RKO (cell line): ENCODE results near the gene LDLRAP1.
"Not testable (repeated sequence)": the region's sequence is repeated elsewhere in the genome, so short reads cannot be mapped to it uniquely, and the experiment has no call there.

Source experiments
- DNase-seq: peaks from one replicate; pipeline ENCODE4 v3.0.0-alpha.2; 2016; ENCODE audit warnings: low spot score

Gene LDLRAP1, protein sequence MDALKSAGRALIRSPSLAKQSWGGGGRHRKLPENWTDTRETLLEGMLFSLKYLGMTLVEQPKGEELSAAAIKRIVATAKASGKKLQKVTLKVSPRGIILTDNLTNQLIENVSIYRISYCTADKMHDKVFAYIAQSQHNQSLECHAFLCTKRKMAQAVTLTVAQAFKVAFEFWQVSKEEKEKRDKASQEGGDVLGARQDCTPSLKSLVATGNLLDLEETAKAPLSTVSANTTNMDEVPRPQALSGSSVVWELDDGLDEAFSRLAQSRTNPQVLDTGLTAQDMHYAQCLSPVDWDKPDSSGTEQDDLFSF

DNA sequence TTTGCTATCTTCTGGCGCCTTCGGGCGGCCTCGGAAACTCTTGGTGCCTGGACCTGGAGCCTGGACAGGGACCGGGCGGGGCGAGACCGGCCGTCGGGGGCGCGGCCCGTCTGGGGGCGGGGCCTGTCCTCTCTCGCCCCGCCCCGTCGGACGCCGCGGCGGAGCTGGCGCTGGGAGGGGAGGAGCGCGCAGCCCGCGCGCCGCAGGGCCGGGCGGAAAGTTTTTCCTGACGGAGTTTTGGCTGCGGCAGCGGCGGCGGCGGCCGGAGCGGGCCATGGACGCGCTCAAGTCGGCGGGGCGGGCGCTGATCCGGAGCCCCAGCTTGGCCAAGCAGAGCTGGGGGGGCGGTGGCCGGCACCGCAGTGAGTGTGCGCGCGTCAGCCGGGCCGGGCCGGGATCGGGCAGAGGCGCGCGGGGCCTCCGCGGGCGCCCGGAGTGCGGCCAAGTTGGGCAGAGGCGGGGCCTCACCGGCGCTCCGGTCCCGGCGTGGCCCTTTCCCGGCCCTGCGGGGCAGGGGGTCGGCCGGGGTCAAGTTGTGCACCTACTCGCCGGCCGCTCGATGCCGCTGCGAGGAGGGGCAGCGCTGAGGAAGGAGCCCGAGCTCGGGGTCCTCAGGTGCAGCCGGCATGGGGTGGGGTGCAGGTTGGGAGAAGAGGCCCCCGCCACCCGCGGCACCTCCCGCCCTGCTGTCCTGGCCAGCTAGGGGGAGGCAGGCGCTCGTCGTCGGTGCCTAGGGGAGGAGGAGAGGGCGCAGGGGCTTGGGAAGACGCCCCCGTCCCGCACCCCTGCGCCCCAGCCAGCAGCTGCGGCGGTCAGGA, at the start of gene LDLRAP1:
Gene LDLRAP1 (plus strand): TSS at position 182 of the 818 bp plus-strand sequence. CDS start 93 bp downstream, at position 275.
- peak; percentile 77 for DNase-seq

DNA sequence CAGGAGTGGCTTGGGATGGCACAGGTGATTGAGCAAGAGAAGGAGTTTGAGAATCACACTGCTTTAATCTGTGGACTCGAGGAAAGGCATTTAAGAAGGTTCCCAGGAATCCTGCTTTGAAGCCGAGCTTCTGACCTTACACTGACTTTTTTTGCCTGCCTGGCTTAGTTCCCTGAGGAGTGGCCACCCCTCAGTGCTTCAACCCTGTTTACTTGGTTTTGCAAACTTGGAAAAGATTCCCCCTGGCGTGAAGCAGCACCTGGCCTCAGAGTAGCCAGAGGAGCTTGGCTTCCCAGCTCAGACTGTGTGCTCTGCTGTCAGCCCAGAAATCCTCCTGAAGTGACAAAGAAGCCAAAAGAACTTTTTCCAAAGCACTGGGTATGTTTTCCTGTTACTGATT, 48.5 kb upstream of the LDLRAP1 start:
- no peak for DNase-seq

DNA sequence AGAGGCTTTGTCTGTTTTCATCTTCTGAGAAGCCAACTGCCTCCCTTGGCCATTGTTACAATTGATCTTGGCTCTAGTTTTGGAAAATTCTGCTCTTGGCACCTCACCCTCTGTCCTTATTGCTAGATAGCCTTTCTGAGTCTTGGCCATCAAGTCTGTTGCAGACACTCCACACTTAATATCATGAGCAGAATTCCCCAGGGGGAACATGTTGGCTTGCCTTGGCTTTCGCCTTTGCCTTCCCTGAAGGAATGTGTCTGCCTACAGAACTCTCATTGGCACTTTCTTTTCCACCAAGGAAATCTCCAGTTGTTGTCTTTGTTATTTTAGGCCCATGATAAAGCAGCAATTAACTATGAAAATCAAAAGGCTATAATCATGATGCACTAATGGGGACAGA, 42.7 kb upstream of the LDLRAP1 start:
- DNase-seq: no peak

DNA sequence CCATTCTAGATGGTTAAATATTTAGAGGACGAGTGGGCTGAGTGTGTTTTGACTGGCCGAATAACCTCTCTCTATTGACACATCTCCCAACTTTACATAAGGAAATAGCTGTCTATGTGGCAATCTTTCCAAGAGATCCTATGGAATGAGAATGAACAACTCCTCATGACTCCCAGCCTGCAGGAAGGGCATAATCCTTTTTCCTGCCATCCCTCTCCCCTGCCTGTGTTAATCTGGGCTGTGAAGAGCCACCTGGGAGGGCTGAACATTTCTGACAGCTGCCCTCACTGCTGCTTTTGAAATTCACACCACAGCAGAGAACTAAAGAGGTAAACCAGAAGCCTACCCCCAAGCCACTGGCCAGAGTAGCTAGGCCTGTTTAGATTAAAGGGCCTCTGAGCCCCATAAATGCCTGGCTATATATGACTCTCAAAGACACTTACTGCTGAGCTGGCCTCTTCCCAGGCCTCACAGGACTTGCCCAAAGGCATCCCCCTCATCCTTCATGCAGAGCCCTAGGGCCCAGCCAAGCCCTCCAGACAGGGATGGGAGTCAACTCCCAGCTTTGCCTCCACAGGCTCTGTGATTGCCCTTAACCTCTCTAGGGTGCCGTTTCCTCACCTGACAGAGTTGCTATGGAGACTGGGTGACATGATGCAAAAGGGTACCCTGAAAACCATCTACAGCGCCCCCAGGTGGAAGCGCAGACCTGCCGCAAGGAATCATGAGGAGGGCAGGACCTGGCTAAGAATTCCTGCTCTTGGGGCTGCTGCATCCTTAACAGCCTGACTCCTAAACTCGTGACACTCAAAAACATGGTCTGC, 42.0 kb upstream of the LDLRAP1 start:
- DNase-seq: no peak

DNA sequence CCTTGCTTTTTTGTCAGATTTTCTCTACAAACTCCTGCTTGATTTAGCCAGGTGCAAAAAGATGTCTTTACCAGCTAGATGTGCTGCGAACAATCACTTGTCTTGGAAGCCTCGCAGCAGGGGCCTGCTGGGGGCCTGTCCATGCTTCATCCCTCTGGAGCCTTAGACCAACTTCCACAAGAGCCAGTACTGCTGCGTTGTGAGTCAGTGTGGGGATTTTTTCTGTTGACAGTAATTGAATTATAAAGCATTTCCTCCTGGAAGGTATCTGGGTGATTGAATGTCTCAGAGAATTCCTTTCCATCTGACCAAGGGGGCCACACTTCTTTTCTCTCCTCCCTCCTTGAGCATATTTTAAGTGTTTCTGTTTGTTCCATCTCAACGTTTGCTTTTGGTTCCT, 40.4 kb upstream of the LDLRAP1 start:
- no peak for DNase-seq

DNA sequence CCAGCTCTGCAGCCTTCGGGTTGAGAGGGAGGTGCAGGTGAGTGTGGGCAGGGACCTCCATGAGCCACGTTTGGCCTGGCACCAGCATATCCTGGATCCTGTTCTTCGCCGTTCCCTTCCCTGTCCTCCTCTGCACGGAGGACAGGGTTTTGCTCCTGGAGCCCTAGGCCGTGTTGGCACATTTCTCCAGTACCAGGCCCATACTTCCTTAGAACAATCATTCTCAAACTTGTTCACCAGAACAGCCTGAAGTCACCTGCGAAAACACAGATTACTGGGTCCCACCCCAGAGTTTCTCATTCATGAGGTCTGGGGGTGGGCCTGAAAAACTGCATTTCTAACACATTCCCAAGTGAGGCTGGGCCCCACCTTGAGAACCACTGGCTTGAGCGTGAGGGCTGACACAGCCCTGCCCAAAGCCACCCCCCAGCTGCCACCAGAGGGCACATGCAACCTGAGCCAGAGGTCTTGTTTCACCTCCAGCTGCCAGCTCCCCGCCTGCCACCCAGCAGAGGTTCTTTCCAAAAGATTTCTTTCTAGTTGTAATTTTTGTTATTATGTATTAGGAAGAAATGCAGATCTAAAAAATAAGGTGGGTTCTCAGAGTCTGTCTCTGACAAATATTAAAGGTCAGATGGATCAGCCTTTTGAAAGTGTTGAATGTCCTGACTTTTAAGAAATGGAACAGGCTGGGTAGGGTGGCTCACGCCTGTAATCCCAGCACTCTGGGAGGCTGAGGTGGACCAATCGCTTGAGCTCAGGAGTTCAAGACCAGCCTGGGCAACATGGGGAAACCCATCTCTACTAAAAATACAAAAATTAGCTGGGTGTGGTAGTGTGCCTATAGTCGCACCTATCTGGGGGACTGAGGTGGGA, 39.6 kb upstream of the LDLRAP1 start:
- peak; percentile 30 for DNase-seq

DNA sequence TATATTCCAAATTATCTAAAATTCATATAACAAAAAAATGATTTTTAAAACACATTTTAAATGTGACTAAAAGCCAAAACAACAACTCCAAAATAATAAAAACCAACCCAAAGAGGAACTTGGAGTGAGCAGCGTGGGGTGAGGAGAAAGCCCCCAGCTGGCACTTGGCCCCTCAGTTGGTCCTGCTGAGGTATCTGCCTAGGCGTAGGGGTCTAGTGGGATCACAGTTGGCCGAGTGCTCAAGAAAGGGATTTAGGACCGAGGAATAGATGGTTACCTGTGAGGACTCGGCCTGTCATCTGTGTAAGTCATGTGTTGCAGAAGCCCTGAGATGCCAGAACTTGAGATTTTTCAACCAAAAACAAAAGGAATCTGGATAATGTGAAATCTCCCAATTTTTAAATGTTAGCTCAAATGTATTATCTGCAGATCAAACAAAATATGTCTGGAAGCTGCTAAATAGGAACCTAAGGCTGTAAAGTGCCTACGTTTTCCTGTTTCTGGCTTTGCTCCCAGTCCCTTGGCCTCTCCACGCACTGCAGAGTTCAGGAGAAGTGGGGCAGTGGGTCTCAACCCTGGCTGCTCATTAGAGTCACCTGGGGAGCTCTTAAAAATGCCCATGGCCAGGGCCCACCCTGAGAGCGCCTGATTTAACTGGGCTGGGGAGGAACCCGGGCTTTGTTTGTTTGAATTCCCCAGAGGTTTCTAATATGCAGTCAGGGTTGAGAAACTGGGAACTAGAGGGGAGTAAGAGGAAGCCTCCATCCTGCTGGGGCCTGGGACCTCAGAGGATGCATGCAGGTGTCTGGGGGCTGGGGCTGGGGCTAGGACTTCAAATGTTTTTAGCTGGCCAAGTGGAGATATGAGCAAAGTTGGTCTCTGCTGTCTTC, 38.5 kb upstream of the LDLRAP1 start:
- no peak for DNase-seq

DNA sequence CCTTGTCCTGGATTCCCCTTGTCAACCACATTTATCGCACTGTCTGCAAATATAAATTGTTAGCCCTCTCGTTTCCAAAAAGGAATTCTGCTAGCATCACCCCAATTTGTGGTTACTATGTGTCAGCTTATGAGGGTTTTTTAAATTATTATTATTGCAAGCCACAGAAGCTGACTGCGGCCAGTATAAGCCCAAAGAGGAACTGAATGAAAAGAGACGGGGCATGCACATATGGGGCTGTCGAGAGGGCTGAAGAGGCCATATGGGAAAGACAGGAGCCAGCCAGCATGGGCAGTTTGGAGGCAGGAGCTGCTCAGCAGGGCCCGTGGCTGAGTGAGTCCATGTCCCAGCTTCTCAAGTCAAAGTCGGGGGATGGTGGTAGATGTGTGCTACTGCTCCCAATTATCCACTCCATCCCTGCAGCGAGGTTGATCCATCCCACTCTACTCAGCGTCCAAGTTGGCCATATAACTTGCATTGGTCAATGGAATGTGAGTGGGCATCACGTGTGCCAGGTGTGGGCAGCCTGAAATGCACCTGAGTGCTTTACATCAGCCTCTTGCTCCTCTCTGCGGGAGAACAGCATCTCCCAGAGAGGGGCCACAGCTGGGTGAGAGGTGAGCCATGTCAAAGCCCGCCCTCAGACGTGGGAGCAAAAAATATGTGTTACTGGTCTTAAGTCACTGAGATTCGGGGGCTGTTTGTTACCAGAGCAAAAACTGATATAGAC, 37.6 kb upstream of the LDLRAP1 start:
- DNase-seq: no peak

DNA sequence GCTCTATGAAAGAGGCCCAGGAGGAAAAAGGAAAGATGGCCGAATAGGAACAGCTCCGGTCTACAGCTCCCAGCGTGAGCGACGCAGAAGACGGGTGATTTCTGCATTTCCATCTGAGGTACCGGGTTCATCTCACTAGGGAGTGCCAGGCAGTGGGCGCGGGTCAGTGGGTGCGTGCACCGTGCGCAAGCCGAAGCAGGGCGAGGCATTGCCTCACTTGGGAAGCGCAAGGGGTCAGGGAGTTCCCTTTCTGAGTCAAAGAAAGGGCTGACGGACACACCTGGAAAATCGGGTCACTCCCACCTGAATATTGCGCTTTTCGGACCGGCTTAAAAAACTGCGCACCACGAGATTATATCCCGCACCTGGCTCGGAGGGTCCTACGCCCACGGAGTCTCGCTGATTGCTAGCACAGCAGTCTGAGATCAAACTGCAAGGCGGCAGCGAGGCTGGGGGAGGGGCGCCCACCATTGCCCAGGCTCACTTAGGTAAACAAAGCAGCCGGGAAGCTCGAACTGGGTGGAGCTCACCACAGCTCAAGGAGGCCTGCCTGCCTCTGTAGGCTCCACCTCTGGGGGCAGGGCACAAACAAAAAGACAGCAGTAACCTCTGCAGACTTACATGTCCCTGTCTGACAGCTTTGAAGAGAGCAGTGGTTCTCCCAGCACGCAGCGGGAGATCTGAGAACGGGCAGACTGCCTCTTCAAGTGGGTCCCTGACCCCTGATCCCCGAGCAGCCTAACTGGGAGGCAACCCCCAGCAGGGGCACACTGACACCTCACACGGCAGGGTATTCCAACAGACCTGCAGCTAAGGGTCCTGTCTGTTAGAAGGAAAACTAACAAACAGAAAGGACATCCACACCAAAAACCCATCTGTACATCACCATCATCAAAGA, 36.6 kb upstream of the LDLRAP1 start:
- DNase-seq: not testable (repeated sequence)

DNA sequence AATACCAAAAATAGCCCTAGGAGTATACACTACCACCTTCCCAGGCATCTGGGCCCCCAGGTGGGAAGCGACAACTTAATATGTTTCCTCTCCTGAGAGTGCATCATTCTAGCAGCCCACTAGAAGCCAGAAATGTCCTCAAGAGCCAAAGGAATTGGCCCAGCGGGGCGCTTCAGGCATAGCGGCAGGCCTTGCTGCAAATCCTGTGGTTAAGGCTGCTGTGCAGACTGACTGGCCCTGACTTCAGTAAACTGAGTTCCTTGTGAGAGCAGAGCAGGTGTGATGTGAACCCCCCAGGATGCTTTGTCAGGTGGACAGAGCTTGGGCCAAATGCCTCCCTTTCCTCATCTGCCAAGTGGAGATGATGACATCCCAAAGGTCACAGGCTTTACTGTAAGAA, 29.7 kb upstream of the LDLRAP1 start:
- DNase-seq: no peak

DNA sequence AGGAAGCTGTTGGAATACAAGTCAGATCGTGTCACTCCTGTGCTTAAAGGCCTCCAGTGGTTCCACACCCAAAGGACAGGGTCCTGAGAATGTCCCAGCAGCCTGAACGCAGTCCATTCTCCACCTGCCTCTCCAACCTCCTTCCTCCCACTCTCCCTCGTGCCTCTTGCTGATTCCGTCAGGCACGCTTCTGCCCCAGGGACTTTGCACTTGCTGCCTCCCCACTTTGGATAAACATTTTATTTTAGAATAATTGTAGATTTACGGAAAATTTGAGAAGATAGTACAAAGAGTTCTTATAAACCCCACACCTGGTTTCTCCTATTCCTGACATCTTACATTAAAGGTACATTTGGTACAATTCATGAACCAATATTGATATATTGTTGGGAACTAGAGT, 28.4 kb upstream of the LDLRAP1 start:
- DNase-seq: no peak

DNA sequence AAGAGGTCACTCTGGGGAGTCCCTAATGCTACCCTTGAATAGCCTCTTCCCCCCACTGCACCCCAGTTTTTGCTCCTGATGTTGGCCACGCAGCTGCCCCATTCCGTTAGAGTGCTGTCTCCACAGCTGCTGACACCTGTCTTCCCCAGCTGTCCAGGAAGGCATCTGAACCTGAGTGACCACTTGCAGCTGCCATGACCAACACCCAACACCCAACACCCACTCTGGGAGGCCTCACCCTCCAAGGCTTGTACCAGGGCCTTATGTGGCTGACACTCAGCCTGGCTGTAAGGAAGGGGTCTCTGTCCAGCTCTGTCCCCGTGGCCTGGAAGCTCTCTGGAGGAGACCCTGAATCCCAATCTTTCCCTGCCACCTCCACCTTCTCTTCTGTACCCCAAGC, 26.7 kb upstream of the LDLRAP1 start:
- no peak for DNase-seq

DNA sequence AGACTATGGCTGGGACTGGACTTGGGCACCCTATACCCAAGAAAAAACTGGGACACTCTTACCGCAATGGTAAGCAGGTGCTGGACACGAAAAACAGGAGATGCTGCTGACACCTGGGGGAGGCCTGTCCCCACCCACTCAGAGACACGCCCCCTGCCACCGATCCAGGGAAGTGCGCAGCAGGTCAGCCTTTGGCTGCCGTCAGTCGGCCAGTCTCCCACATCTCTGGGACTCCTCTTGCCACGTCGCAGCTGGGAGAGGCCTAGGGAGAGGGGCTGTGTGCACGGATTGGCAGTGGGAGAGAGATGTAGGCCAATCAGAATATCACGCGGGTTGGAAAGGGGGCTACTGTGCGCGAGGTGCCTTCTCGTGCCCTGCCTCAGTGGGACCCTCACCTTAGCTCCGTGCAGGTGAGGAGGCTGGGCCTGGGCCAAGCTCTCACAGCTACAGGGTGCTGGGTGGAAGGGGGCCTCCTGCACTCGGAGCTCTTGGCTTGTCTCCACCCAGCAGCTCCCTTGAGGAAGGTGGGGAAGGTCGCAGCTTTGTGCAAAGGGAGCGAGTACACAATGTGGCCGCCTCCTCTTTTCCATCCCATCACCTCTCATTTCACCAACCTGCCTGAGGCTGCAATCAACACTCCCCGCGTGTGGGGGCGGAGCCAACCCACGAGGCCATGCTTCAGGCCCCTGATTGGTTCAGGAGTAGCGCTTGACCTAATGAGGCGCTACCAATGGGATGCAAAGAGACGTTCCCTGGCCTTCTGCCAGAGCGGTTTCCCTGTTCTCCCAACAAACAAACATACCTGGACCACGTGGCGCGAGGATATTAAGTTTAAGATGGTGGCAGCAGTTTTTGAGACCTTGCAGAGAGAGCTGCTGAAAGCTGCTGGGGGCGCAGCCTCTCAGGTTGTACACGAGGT, 25.7 kb upstream of the LDLRAP1 start:
- no peak for DNase-seq

DNA sequence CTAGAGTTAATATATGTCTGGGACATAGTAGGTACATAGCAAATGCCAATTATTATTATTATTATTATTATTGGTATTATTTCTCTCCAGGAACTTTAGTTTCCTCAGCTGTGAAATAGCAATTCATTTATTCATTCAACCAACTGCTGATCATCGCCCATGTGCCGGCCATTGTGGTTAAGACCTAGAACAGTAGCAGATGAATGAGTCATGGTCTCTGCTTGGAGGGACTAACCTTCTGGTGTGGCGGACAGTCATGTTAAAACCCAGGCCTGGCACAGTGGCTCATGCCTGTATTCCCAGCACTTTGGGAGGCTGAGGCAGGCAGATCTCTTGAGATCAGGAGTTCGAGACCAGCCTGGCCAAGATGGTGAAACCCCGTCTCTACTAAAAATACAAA, 23.8 kb upstream of the LDLRAP1 start:
- DNase-seq: peak; percentile 31

DNA sequence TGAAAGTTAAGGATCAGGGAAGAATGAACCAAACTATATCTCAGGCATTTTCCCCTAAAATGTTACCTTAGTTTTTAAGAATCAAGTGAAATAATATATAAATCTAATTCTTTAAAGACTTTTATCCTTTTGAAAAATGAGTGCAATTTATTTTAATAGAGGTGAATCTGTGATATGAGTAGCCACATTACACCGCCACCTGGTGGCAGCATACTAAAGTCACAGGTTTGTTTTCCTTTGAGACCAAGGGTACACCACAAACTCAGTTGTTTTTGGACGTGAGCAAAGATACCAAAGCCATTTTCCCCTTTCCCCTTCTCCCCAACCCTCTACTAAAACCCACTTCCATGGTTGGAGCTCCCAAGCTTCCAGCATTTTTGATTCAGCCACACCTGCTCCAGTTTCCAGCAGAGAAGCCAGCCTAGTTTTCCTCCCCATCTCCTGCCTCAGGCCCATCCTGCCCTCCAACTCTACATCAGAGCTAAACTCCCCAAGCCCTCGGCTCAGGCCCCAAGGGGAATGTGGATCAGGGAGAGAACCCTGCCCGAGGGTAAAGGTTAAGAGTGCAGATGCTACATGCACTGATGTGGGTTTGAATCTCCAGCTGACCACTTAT, 22.9 kb upstream of the LDLRAP1 start:
- DNase-seq: peak; percentile 67

DNA sequence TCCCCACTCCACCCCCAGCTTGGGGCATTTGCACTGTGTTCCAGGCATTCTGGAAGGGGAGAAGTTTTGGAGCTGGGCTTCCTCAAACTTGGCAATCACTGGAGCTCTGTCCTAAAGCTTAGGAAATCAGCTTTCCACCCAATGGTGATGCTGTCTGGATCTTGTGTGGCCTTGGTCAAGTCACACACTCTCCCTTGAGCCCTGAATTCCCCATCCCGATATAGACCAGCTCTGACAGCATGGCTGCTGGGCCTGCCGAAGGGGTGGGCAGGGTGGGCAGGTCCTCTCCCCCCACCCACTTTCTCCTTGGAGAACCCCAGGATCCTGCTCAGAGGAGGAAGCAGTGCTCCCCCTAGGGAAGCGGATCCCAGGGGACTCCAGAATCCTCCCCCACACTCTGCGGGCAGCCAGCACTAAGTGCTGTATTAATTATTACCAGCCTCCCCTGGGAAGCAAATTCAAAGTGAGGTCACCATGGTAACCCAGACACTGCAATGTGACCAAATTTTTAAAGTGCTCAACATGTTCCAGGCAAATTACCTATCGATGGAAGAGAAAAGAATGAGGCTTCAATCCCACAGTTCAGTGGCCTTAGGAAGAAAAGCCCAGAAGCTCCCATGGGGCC, 21.3 kb upstream of the LDLRAP1 start:
- DNase-seq: no peak

DNA sequence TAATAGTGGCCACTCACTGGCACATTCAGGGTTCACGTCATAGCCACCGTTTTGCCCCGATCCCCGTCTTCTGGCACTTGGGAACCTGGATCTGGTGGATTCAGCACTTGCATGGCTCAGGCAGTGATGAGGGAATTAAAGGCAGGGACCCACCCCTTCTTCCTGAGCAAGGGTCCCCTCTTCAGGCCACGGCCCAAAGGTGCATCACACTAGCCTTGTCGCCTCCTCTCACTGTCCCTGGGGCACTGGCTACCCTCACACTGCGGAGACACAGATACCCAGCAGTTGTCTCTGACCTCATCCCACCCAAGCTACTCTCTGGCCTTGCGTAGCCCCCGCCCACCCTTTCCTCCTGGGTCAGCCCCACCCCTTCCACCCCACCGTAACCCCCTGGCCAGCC, 19.9 kb upstream of the LDLRAP1 start:
- no peak for DNase-seq
